22Rv1 (cell line): Measurements from ENCODE around the gene CAMK1D.
"Not testable (repeated sequence)": the region's sequence is repeated elsewhere in the genome, so short reads cannot be mapped to it uniquely, and the experiment has no call there.

Experiments
- H3K27ac ChIP-seq: fragments of 450-650 bp; 2 replicates; pipeline ENCODE4 v1.5.1; 2017
- CTCF ChIP-seq: fragments of 450-650 bp; IDR thresholded peaks from 2 replicates; pipeline ENCODE4 v1.5.1; 2017; ENCODE audit warnings: mild to moderate bottlenecking
- ZFX ChIP-seq: fragments of 450-650 bp; IDR thresholded peaks from 2 replicates; pipeline ENCODE4 v1.6.1; 2017; ENCODE audit warnings: antibody characterized with exemption, borderline replicate concordance

CAMK1D gene

GRCh38 chr10:12720217-12720981 is 371.1 kb downstream of the CAMK1D start:
- 0 out of 2 replicates have a peak overlapping the region, but pooled peaks have one; percentile 31 for H3K27ac ChIP-seq
- TF ChIP-seq ZFX (no peak), CTCF (no peak)

GRCh38 chr10:12721334-12721733 is 372.0 kb downstream of the CAMK1D start:
- no peak overlapping the region for H3K27ac ChIP-seq

GRCh38 chr10:12723220-12723619 is 373.9 kb downstream of the CAMK1D start:
- TF ChIP-seq ZFX (no peak), CTCF (no peak)
- H3K27ac ChIP-seq, result no peak overlapping the region

More at GRCh38 chr10:12721334-12721733, 372.0 kb downstream of the CAMK1D start:
- TF ChIP-seq ZFX (no peak), CTCF (no peak)

- H3K27ac ChIP-seq, result no peak overlapping the region
- TF ChIP-seq ZFX (no peak), CTCF (no peak)
These were observed 375.6 kb downstream of the CAMK1D start for GRCh38 chr10:12724807-12725579.

- not testable (repeated sequence) for H3K27ac ChIP-seq
These were observed 376.2 kb downstream of the CAMK1D start for GRCh38 chr10:12725580-12725888.

- TF ChIP-seq ZFX (no peak), CTCF (no peak)
- no peak overlapping the region for H3K27ac ChIP-seq
These were observed 377.9 kb downstream of the CAMK1D start for GRCh38 chr10:12726971-12727831.

- TF ChIP-seq ZFX (no peak), CTCF (no peak)
- H3K27ac ChIP-seq, result no peak overlapping the region
These were observed 378.5 kb downstream of the CAMK1D start for GRCh38 chr10:12727832-12728215.
